GM20000 (cell line): ENCODE measurements around the gene RALGPS1.

Experiments used
- DNase-seq: peaks from one replicate; pipeline ENCODE4 v3.0.0; 2012; ENCODE audit warnings: low spot score
- TF ChIP-seq, protein P1 (sequence below): IDR thresholded peaks from 2 replicates; pipeline ENCODE4 v1.5.1; 2012; ENCODE audit warnings: mild to moderate bottlenecking, control low read depth; ENCODE audit errors: extremely low read depth, missing control alignments

The RALGPS1 gene

DNA sequence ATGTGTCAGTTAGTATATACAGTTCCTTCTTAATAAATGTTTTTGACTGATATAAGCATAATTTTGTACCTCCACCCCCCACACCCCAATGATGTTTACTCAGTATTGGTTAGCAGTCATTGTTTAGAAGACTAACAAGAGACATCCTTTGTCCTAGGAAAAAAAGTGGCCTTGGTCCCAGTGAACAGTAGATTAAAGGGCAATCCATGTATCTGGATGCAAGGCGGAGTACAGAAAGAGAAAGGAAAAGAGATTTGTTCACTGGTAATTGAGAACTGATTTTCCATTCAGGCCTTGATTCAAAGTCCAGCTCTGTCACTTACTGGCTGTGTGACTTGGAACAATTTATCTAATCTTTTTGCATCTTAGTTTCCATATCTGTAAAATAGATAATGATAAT, 4.6 kb downstream of the RALGPS1 start:
- TF ChIP-seq, protein P1, sequence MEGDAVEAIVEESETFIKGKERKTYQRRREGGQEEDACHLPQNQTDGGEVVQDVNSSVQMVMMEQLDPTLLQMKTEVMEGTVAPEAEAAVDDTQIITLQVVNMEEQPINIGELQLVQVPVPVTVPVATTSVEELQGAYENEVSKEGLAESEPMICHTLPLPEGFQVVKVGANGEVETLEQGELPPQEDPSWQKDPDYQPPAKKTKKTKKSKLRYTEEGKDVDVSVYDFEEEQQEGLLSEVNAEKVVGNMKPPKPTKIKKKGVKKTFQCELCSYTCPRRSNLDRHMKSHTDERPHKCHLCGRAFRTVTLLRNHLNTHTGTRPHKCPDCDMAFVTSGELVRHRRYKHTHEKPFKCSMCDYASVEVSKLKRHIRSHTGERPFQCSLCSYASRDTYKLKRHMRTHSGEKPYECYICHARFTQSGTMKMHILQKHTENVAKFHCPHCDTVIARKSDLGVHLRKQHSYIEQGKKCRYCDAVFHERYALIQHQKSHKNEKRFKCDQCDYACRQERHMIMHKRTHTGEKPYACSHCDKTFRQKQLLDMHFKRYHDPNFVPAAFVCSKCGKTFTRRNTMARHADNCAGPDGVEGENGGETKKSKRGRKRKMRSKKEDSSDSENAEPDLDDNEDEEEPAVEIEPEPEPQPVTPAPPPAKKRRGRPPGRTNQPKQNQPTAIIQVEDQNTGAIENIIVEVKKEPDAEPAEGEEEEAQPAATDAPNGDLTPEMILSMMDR: no peak
- DNase-seq: no peak

DNA sequence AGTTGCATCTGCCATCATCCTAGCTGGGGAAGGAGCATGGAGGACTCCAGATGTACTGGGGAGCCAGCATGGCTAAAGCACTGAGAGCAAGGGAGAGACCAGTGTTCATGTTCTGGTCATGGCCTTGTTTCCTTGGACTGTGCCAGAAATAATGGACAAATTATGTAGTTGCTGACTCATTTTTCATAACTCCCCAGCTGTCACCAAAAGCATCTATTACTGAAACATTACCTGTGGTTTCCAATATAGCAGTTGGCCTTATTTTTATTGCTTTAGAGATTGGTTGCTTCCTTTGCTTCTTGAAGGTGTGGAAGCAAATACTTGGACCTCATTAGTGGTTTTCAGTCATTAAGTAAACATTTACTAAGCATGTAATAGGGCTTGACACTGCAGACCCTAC, 11.3 kb downstream of the RALGPS1 start:
- DNase-seq: no peak
- TF ChIP-seq, protein P1: no peak

DNA sequence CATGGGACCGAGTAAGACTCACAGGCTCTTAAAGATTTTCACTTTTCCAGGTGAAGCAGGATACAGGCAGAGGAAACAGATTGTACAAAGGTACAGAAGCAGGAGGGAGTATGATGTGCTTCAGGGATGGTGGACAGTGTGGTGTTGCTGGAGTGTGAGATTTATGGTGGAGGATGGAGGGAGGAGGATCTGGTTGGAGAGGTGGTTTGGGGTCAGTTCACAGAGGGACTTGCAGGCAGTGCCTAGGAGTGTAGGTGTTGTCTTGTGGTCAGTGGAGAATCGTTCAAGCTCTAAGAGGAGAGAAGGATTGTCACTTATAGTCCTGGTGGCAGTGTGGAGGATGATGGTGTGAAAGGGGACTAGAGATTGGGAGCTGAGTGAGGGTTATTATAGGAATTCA, 11.8 kb downstream of the RALGPS1 start:
- DNase-seq: no peak
- TF ChIP-seq, protein P1: no peak

DNA sequence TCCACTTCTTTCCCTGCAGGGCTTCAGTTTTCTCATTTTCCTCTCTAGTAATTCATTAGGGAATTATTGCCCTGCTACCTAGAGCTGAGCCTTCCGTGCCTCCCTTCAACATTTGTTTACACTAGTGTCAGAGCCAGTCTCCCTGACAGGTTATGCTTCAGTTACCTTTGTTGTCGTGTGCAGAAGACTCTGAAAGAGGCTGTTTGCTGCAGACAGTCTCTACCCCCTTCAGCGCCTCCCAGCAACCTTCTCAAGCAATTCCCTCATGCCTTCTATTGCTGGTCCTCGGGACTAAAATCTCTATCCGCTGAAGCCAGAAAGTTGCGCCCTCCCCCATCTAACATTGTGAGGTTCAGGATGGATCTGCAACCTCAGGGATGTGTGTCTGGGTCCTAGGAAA, 12.8 kb downstream of the RALGPS1 start:
- TF ChIP-seq, protein P1: no peak
- no peak for DNase-seq

DNA sequence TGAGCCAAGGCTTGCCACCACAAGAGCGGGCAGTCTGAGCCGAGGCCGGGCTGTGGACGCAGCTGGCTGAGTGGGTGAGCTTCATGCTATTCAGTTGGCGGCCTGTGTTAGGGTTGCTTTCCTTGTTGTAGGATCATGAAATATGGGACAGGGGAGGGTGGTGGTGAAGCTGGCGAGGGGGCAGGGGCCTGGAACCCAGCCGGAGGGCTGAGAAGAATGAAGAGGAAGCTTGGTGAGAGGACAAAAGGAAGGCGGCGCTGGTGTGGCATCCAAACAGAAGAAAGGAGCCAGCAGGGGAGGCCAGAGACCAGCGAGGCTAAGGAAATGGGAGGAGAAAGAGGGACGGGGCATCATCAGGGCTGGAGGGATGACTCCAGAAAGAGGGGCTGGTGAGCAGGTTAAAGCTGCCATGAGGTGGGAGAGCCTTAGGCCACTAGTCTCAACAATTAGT, 18.3 kb downstream of the RALGPS1 start:
- TF ChIP-seq, protein P1: no peak
- no peak for DNase-seq

DNA sequence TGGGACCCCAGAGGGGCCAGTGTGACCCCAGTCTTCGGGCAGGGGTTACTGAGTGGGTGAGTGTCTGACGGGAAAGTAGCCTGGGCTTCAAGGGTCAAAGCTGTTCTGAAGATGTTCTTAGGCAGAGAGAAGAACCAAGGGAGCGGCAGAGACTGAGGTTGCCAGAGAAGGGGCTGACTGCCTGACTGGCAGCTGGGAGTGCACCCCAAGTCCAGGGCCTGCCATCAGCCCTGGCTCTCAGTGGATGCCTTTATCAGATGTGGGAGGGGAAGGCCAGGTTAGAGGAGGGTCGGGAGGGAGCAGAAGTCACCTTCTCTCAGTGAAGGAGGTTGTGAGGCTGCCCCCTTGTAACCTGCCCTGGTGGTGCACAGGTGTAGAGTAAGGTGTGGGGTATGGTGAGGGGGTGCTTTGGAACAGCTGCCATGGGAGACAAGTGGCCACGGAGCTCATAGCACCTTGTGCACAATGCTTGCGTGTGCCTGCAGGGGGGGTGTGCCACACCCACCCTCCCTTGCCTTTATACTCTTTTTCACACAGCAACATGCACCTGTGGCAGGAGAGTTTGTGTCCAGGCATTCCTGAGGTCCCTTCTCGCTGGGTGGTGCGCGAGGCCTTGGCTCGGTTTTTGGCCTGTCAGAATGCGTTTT, 18.9 kb downstream of the RALGPS1 start:
- TF ChIP-seq, protein P1: no peak
- DNase-seq: no peak

DNA sequence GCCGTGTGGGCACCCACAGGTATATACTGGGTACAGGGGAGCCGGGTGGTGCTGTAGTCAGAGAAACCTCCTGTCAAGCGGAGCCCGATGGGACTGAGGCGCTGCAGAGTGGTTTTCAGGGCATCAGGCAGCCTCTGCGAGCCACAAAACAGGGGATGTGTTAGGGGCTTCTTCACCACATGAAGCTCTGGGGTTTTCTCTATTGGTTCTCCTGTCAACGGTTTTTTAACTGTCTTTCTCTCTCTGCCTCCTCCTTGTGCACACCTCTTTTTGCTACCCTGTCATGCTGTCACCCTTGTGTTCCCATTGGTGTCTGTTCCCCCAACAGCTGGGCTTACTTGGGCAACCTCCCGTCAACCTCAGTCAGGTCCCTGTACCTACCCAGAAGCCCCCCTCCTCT, 19.9 kb downstream of the RALGPS1 start:
- no peak for DNase-seq
- TF ChIP-seq, protein P1: no peak
